GM12891 (cell line): ENCODE data around the gene GRM7.

Experiments used
- POLR2A ChIP-seq: IDR thresholded peaks from 2 replicates; pipeline ENCODE4 v1.6.1; 2011; ENCODE audit warnings: low read depth, low read length, control low read depth
- POLR2AphosphoS5 ChIP-seq: IDR thresholded peaks from 2 replicates; pipeline ENCODE4 v1.6.1; 2011; ENCODE audit warnings: low read depth, low read length, control low read depth

- no peak for TF ChIP-seq POLR2A
- TF ChIP-seq POLR2AphosphoS5: no peak
Observed at GRCh38 chr3:6857510-6857909, 3.4 kb upstream of the GRM7 start.
